HG02759 (cell line): ENCODE data around the gene ERGIC3.

Experiments
- ATAC-seq: cut with Tn5 transposase; IDR thresholded peaks from one replicate; pipeline ENCODE4 v1.9.1; 2021; ENCODE audit warnings: mild to moderate bottlenecking, moderate library complexity; ENCODE audit not compliant: unreplicated experiment

The ERGIC3 gene

DNA sequence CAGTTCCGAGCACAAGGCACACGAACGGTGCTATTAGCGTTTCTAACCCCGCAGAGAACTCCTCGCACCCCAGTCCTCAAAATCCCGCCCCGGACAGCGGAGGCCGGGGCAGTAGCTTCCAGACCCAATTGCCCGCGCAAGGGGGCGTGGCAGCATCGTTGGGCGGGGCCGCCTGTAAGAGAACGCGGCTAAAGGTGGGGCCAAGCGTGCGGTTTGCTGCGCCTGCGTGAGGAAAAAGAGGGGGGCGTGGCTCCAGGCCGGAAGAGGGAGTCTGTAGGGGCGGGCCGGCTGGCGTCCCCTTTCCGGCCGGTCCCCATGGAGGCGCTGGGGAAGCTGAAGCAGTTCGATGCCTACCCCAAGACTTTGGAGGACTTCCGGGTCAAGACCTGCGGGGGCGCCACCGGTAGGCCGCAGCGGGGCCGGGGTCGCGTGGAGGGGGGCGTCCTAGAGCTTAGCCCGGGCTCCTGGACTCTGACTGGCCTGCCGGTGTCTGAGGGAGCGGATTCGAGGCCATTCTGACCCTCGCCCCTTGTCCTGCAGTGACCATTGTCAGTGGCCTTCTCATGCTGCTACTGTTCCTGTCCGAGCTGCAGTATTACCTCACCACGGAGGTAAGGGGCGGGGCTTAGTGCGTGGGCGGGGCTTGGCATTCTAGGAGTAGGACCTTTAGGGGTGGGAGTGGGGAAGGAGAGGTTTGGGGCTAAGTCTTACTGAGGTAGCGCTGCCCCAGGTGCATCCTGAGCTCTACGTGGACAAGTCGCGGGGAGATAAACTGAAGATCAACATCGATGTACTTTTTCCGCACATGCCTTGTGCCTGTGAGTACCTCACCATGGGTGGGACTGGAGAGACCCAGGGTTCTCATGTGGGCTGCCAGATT lies at the start of gene ERGIC3:
TSS of gene ERGIC3 (plus strand) at position 296 of the 880 bp plus-strand sequence. CDS start at position 316, 20 bp downstream.
- peak; percentile 95 for ATAC-seq

DNA sequence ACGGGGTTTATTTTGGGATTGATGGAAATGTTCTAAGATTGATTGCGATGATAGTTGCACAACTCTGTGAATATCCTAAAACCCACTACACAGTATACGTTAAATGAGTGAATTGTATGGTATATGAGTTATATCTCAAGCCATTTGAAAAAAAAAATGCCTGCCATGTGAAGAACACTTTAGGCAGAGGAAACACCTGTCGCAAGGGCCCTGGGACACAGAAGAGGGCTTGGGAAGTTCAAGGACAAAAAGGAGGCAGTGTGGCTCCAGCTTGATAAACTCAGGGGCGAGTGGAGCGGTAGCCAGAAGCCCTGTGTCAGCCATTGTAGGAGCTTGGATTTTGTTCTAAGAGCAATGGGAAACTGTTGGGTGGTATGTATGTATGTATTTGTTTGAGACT lies 49.5 kb upstream of the ERGIC3 start:
- ATAC-seq = no peak

DNA sequence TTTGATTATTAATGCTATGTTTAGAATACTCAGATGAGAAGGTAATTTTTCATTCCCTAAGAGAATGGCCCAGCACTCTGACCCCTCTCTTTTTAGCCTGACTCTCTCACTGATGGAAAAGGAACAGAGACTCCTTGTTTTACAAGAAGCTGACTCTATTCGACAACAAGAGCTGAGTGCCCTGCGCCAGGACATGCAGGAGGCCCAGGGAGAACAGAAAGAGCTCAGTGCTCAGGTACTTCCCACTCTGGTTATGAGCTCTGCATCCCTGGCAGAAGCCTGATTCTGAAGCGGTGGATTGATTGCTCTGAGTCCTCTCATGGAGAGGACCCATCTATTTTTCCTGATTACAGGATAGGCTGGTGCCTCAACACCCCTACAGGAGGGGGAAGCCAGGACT lies 45.4 kb upstream of the ERGIC3 start:
- ATAC-seq = no peak

DNA sequence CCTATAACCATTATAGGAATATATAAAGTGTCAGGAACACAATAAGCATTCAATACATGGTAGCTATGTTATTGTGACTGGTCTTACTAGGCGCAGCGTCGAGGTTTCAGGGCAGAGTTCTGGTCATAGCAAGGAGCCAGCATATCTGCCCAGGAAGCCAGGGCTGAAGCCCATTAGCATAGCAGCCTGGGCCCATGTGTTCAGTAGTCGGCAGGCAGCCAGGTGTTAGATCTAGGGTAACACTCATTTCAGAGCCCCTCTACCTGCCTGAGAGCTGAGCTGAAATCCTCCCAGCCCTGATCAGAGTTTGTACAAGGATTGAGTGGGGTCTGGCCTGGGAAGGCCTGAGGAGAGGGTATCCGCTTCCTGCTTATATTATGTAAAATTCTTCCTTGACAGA lies 44.6 kb upstream of the ERGIC3 start:
- ATAC-seq = no peak

DNA sequence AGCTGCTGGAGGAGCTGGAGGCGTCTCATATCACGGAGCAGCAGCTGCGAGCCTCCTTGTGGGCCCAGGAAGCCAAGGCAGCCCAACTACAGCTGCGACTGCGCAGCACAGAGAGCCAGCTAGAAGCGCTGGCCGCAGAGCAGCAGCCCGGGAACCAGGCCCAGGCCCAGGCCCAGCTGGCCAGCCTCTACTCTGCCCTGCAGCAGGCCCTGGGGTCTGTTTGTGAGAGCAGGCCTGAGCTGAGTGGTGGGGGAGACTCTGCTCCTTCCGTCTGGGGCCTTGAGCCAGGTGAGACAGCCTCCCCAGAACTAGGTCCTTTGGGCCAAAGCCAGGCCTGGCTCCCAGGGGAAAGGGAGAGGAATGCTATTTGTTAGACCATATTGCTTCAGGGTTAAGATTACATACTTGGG lies 44.1 kb upstream of the ERGIC3 start:
- ATAC-seq = no peak

DNA sequence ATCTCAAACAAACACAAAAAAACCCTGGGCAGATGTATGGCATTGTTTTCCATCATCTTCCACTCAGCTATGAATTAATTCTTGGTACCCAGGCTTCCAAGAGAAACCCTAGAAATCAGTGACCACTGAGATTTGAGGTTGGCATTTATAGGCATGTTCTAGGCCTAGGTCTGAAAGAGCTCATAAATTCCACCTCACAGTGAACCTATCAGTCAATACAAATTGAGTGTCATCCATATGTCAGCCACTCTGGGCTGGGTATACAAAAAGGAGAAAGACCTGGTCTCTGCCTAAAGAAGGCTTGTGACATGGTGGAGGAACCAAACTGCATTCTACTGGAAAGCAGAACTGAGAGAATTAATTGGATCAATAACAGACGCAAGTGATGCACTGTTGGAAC lies 42.6 kb upstream of the ERGIC3 start:
- no peak for ATAC-seq

DNA sequence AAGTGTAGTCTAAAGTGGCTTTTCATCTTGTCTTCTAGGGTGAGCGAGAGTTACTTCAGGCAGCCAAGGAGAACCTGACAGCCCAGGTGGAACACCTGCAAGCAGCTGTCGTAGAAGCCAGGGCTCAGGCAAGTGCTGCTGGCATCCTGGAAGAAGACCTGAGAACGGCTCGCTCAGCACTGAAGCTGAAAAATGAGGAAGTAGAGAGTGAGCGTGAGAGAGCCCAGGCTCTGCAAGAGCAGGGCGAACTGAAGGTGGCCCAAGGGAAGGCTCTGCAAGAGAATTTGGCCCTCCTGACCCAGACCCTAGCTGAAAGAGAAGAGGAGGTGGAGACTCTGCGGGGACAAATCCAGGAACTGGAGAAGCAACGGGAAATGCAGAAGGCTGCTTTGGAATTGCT lies 39.5 kb upstream of the ERGIC3 start:
- ATAC-seq = peak; percentile 68

DNA sequence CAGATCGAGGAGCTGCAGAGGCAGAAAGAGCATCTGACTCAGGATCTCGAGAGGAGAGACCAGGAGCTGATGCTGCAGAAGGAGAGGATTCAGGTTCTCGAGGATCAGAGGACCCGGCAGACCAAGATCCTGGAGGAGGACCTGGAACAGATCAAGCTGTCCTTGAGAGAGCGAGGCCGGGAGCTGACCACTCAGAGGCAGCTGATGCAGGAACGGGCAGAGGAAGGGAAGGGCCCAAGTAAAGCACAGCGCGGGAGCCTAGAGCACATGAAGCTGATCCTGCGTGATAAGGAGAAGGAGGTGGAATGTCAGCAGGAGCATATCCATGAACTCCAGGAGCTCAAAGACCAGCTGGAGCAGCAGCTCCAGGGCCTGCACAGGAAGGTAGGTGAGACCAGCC lies 38.6 kb upstream of the ERGIC3 start:
- ATAC-seq = no peak

DNA sequence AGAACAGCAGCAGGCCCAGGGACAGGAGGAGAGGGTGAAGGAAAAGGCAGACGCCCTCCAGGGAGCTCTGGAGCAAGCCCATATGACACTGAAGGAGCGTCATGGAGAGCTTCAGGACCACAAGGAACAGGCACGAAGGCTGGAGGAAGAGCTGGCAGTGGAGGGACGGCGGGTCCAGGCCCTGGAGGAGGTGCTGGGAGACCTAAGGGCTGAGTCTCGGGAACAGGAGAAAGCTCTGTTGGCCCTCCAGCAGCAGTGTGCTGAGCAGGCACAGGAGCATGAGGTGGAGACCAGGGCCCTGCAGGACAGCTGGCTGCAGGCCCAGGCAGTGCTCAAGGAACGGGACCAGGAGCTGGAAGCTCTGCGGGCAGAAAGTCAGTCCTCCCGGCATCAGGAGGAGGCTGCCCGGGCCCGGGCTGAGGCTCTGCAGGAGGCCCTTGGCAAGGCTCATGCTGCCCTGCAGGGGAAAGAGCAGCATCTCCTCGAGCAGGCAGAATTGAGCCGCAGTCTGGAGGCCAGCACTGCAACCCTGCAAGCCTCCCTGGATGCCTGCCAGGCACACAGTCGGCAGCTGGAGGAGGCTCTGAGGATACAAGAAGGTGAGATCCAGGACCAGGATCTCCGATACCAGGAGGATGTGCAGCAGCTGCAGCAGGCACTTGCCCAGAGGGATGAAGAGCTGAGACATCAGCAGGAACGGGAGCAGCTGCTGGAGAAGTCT lies 37.9 kb upstream of the ERGIC3 start:
- no peak for ATAC-seq

DNA sequence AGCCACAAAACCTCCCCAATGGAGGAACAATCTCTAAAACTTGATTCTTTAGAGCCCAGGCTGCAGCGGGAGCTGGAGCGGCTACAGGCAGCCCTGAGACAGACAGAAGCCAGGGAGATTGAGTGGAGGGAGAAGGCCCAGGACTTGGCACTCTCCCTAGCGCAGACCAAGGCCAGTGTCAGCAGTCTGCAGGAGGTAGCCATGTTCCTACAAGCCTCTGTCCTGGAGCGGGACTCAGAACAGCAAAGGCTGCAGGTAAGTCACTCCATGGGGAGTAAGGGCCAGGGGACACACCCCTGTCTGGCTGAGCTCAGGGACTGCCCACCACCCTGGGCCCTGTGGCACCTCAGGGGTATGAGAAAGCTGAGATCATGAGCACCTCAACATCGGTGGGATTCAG lies 37.1 kb upstream of the ERGIC3 start:
- ATAC-seq = no peak

DNA sequence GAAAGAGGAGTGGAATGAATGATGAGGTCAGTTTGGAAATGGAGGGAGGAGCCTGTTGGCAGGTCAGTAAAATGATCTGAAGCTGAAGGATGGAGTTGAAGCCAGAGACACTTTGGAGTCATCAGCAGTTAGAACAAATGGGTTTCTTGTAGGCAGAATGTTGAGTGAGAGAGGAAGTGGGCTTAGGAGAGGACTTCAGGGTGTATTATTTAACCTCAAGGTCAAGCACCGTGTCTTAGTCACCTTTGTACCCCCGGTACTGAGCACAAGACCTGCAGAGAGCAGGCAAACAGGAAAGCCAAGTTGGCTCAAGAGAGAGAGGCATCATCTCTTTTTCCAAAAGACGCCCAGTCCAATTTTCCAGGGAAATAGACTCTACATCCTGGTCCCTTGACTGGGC lies 35.7 kb upstream of the ERGIC3 start:
- no peak for ATAC-seq

DNA sequence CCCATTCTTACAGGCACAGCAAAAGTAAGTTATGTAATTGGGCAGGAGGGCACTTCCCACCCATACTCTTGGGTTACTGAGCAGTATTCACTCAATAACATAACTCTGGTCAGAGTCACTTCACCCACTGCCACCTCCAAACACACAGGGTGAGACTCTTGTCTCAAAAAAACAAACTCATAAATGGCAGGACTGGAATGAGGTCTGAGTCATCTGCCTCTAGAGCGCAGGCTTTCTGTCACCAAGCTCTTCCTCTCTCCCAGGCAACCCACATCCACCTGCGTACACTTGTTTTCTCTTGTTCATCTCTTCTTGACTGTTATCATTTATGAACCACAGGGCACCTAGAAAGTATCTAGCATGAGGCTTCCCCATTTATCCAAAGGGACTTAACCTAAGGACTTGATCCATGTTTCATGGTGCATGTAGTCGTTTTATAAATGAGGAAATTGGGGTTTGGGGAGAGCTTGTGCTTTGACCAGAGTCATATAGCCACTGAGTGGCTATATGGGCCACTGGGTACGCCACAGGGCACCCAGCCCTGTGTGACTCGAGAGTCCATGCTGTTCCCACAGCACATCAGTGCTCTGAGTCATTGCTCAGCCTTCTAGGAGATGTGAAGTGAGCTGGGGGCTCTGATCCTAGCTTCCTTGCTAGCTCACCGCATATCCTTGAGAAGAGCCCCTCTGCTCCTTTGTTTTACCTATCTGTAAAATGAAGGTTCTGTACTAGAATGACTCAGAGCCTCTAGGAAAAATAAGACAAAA lies 34.8 kb upstream of the ERGIC3 start:
- ATAC-seq = no peak

DNA sequence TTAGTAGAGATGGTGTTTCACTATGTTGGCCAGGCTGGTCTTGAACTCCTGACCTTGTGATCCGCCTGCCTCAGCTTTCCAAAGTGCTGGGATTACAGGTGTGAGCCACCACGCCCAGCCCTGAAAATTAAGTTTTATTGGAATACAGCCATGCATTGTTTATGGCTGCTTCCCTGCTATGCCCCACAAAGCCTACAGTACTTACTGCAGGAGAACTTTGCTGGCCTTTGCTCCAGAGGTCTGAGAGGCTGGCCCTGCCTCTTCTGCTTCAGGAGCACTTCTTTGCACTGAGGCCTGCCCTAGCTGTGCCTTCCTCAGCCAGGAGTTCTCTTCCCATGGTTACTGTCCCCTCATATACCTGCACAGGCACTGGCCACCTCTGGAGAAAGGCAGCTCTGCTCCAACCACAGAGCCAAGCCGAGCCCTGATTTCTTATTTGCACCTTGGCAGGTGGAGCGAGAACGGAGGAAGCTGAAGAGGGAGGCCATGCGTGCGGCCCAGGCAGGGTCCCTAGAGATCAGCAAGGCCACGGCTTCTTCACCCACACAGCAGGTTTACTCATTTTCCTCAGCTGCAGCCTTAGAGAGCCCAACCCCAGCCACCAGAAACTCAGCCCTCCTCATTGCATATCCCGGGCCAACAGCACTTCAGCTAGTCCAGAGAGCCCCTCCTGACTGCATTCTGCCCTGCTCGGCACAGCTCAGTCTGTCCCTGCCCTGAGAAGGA lies 33.2 kb upstream of the ERGIC3 start:
- ATAC-seq = no peak

DNA sequence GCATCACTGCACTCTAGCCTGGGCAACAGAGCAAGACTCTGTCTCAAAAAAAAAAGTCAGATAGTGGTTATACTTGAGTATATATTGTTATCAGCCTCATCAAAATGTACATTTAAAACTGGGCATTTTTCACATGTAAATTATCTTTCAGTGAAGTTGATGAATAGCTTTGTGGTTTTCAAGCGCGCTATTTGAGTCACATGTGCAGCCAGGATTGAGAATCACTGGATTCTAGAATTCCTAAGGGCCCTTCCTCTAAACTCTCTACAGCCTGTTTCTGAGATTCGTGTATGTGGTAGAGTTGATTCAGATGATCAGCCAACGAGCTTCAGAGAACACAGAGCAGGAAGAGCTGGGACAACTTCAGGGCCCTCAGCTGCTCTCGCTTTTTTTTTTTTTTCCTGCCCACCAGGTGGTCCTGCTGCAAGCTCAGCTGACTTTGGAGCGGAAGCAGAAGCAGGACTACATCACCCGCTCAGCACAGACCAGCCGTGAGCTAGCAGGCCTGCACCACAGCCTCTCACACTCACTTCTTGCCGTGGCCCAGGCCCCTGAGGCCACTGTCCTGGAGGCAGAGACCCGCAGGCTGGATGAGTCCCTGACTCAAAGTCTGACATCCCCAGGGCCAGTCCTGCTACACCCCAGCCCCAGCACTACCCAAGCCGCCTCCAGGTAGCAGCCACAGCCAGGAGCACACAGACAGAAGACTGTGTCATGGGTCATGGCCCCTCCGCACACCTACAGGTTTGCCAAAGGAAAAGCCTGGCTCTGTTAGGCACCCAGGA lies 30.7 kb upstream of the ERGIC3 start:
- no peak for ATAC-seq

DNA sequence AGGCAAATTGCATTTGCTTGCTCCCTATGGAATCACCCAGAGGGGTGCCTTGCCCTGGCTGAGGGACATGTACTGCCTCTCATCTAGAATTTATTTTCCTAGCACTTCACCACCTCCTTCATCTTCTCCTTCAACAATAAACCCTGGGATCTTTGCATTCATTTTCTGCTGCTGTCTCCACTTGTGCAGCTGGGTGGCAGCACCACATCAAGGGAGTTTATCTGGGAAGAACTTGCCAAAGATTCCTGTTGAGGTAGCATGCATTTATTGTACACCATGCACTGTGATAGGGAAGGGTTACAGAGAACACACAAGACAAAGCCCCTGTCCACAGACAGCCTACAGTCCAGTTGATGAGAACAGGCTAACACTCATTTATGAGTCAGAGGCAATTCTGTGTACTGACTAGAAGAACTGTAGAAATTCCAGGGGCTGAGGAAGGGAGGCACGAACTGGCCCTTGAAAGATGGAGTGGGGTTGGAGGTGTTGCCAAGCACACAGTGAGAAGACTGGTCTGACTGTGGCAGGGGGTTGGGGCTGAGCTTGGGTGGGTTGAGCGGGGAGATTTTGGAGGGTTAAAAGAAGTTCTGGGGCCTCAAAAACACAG lies 30.0 kb upstream of the ERGIC3 start:
- no peak for ATAC-seq

DNA sequence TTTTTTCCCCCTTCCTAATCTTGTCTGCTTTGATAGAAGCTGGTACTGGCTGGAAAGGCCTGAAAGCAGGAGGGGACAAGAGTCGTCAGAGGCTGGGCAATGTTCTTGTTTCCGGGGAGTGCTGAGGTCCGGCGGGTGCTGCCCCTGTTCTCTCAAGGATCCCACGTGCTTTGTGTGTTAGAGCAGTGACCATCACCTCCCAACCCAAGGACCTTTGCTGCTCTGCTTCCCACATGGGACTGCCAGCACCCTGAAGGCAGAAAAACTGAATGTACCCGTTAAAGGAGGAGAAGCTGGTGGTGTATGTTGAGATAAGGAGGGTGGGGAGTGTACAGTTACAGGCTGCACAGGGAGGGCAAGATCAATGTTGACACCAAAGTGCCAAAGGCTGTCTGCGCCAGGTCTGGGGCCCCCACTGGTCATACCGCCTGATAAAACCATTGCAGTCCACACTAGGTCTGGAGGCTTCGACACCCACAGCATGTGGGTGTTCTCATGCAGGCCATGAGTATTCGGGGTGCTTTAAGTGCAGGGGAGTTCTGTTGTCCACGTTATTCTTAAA lies 27.4 kb upstream of the ERGIC3 start:
- ATAC-seq = no peak

DNA sequence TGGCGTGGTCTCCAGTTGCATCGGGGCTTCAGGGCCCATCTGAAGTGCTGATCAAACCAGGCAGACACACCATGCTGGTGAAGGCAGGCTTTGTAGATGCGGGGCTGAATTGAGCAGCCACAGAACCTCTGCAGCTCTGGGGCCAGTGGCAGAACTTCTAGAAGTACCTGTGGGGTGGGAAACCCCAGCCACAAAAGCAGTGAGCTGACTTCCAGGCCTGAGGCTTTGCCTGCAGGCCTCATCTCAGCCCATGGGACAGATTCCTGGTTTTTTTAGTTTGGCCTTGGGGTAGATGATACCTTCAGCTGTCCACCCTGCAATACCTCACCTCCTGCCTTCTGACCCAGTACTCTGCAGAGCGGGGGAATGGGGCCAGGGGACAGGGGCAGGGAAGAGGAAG lies 26.5 kb upstream of the ERGIC3 start:
- no peak for ATAC-seq

DNA sequence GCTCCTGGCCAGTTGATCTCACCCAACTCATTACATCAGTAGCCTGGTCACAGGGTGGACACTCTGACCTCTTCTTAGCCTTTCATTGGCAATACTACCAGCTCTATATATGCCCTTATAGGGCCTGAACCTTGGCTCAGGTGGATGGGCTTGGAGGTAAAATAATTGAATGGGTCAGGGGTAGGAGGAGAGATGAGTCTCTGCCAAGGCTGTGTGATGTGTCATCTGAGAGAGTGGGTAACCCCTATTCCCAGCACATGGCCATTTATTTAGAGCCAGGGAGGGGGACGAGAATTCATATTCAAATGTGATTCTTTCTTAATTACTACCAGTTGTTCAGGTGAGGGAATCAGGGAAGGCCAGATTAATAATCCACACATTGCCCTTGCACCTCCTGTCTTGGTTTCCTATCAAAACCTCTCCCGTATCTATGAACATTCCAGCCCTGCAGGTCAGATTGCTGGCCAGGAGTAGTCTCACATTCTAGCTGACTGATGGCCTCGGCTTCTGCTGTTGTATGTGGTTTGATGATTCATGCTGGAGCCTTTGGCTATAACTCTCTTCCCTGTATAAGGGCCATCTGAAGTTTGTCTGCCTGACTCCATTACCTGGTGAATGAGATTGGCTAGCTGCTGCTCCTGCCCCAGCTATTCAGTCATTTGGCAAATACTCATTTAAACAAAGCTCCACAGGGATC lies 25.8 kb upstream of the ERGIC3 start:
- ATAC-seq = no peak

DNA sequence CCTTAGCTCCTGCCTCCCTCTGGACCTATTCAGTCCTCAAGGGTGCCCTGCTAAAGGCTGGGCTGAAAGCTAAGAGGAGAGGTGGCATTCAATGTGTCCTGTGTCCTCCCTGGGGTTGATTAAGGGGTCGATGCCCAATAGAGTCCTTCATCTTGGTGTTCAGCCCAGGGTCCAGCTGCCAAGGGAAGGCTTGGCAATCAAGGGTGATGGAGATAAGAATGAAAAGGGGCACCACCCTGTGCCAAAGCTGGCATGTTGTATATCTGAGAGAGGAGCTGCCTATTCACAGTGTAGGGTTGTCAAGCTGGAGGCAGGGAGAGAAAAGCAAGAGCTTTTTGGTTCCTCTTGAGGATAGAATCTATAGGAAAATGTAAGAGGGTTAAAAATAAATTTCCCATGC lies 24.8 kb upstream of the ERGIC3 start:
- ATAC-seq = no peak
